SK-N-SH (cell line): ENCODE data around the gene TRIP13. TPM values are rescaled to one million over a fixed set of nuclear protein-coding genes. Genes with fewer than 3 reads are reported as not detected.
"Not testable (repeated sequence)": the region's sequence is repeated elsewhere in the genome, so short reads cannot be mapped to it uniquely, and the experiment has no call there.

Source experiments
- CTCF ChIA-PET: fragments of 300-600, 350-600 bp; formaldehyde crosslinking; extraction: SDS; loops from one replicate; lab custom pipeline; 2021; lab: Yijun Ruan, JAX
- POLR2A ChIA-PET: fragments of 350-600 bp; sonication (Branson Sonifier 250); formaldehyde crosslinking; extraction: SDS; loops from one replicate; lab custom pipeline; 2020; ENCODE audit warnings: antibody characterized with exemption, inconsistent platforms; lab: Yijun Ruan, JAX
- DNase-seq: peaks from one replicate; pipeline ENCODE4 v3.0.0; 2012
- H2AFZ ChIP-seq: fragments of 200-600 bp; sonication (generic); 2 replicates; pipeline ENCODE4 v1.8.1; 2016; ENCODE audit warnings: antibody characterized with exemption, mild to moderate bottlenecking, low read depth
- H3F3A ChIP-seq: fragments of 200-600 bp; sonication (generic); replicated peaks from 2 replicates; pipeline ENCODE3; 2016; ENCODE audit warnings: antibody characterized with exemption, mild to moderate bottlenecking; ENCODE audit not compliant: insufficient read depth
- H3K27ac ChIP-seq, 2 experiments: fragments of 200-500 bp in 1 of 2; fragments of 200-600 bp in 1 of 2; sonication (Bioruptor generic) in 1 of 2; sonication (generic), shearing (Covaris generic) in 1 of 2; 2 replicates each; pipeline versions ENCODE4 v1.5.1 to v1.6.1; 2014 to 2016; ENCODE audit warnings: low read depth in 2 of 2, inconsistent platforms in 1 of 2, low read length in 1 of 2, mild to moderate bottlenecking in 1 of 2, mixed read lengths in 1 of 2
- H3K27me3 ChIP-seq: fragments of 200-600 bp; sonication (generic), shearing (Covaris generic); 2 replicates; pipeline ENCODE4 v1.6.1; 2016; ENCODE audit warnings: mixed run types; ENCODE audit not compliant: insufficient read depth
- H3K36me3 ChIP-seq, 2 experiments: fragments of 200-500 bp in 1 of 2; fragments of 200-600 bp in 1 of 2; sonication (Bioruptor generic) in 1 of 2; sonication (generic) in 1 of 2; replicated peaks in 1 of 2; 2 replicates each; pipeline versions ENCODE3 to v1.5.1; 2014 to 2016; ENCODE audit warnings: low read length in 1 of 2, mild to moderate bottlenecking in 1 of 2; ENCODE audit not compliant: insufficient read depth in 2 of 2, control insufficient read depth in 1 of 2
- H3K4me1 ChIP-seq, 2 experiments: fragments of 200-500 bp in 1 of 2; fragments of 200-600 bp in 1 of 2; sonication (Bioruptor generic) in 1 of 2; sonication (generic), shearing (Covaris generic) in 1 of 2; 2 replicates each; pipeline versions ENCODE4 v1.5.1 to v1.6.1; 2014 to 2016; ENCODE audit warnings: low read depth in 1 of 2, low read length in 1 of 2, mixed run types in 1 of 2; ENCODE audit not compliant: insufficient read depth in 2 of 2, control insufficient read depth in 1 of 2
- H3K4me2 ChIP-seq: fragments of 200-600 bp; sonication (generic), shearing (Covaris generic); 2 replicates; pipeline ENCODE4 v1.6.1; 2017; ENCODE audit warnings: mixed run types
- H3K4me3 ChIP-seq, 2 experiments: fragments of 200-500 bp in 1 of 2; fragments of 200-600 bp in 1 of 2; sonication (Bioruptor generic) in 1 of 2; sonication (generic), shearing (Covaris generic) in 1 of 2; 2 replicates each; pipeline versions ENCODE4 v1.5.1 to v1.8.1; 2014 to 2016; ENCODE audit warnings: low read depth in 2 of 2, inconsistent platforms in 1 of 2, low read length in 1 of 2, mild to moderate bottlenecking in 1 of 2, mixed read lengths in 1 of 2, moderate library complexity in 1 of 2
- H3K79me2 ChIP-seq: fragments of 200-600 bp; sonication (generic); 2 replicates; pipeline ENCODE4 v1.8.1; 2017; ENCODE audit warnings: mild to moderate bottlenecking; ENCODE audit not compliant: insufficient read depth
- H3K9ac ChIP-seq: fragments of 200-600 bp; sonication (generic); 2 replicates; pipeline ENCODE4 v1.6.1; 2017; ENCODE audit warnings: mixed run types
- H3K9me2 ChIP-seq: fragments of 200-600 bp; sonication (generic); 2 replicates; pipeline ENCODE4 v1.6.1; 2017; ENCODE audit warnings: mixed run types
- H3K9me3 ChIP-seq: fragments of 200-600 bp; sonication (generic); 2 replicates; pipeline ENCODE4 v1.6.1; 2017; ENCODE audit warnings: mixed run types, mild to moderate bottlenecking, moderate library complexity
- H4K20me1 ChIP-seq: fragments of 200-600 bp; sonication (generic); 2 replicates; pipeline ENCODE4 v1.6.1; 2017; ENCODE audit warnings: mild to moderate bottlenecking, mixed run types; ENCODE audit not compliant: insufficient read depth
- EZH2phosphoT487 ChIP-seq: fragments of 200-600 bp; sonication (generic); IDR thresholded peaks from 2 replicates; pipeline ENCODE4 v1.6.1; 2017; ENCODE audit warnings: low read depth, mixed run types, mild to moderate bottlenecking, antibody characterized with exemption, moderate library complexity, borderline replicate concordance
- FOXJ3 ChIP-seq: sonication (generic); formaldehyde crosslinking; IDR thresholded peaks from 2 replicates; pipeline ENCODE4 v1.5.1; 2020; ENCODE audit warnings: mild to moderate bottlenecking, missing genetic modification reagents
- GATA2 ChIP-seq: sonication (generic); formaldehyde crosslinking; IDR thresholded peaks from 2 replicates; pipeline ENCODE4 v1.5.0; 2020; ENCODE audit warnings: mild to moderate bottlenecking, missing genetic modification reagents
- MXI1 ChIP-seq: IDR thresholded peaks from 2 replicates; pipeline ENCODE4 v1.6.1; 2012; ENCODE audit warnings: mild to moderate bottlenecking, low read depth, low read length, improper control_type of control experiment
- NFIC ChIP-seq: IDR thresholded peaks from 2 replicates; pipeline ENCODE4 v1.4.0; 2012; ENCODE audit warnings: borderline replicate concordance
- RCOR1 ChIP-seq: fragments of 150-350 bp; IDR thresholded peaks from 2 replicates; pipeline ENCODE4 v1.6.1; 2017; ENCODE audit warnings: antibody characterized with exemption, low read length
- RXRA ChIP-seq: IDR thresholded peaks from 2 replicates; pipeline ENCODE4 v1.4.0; 2012; ENCODE audit warnings: low read depth, mild to moderate bottlenecking, borderline replicate concordance
- SMC3 ChIP-seq: IDR thresholded peaks from 2 replicates; pipeline ENCODE4 v1.6.1; 2012; ENCODE audit warnings: low read depth, low read length, improper control_type of control experiment
- TCF12 ChIP-seq: IDR thresholded peaks from 2 replicates; pipeline ENCODE4 v1.4.0; 2012
- WGBS: methylation state at CpG from one replicate; pipeline ENCODE4 v1.1.6; 2017; ENCODE audit warnings: low lambda C conversion rate; 5-methylcytosine and 5-hydroxymethylcytosine counted together
- polyA plus RNA-seq, 3 experiments: library from polyadenylated mRNA; depleted of rRNA; stranded (reverse); fragments of >200 nt; gene quantifications; 2 replicates each; pipeline ENCODE4 v1.2.3, GENCODE V29; 2012
- TF ChIP-seq, protein P1 (sequence below): IDR thresholded peaks from 2 replicates; pipeline ENCODE4 v1.6.1; 2012; ENCODE audit warnings: mild to moderate bottlenecking, low read depth, low read length, moderate library complexity
- TF ChIP-seq, protein P2 (sequence below): fragments of 150-350 bp; IDR thresholded peaks from 2 replicates; pipeline ENCODE4 v1.6.1; 2017; ENCODE audit warnings: antibody characterized with exemption, low read length, low read depth, borderline replicate concordance

TRIP13 gene
- polyA plus RNA-seq, 1 of the 3 experiments (the other 2 are of a cell fraction) = 24.1 TPM

DNA sequence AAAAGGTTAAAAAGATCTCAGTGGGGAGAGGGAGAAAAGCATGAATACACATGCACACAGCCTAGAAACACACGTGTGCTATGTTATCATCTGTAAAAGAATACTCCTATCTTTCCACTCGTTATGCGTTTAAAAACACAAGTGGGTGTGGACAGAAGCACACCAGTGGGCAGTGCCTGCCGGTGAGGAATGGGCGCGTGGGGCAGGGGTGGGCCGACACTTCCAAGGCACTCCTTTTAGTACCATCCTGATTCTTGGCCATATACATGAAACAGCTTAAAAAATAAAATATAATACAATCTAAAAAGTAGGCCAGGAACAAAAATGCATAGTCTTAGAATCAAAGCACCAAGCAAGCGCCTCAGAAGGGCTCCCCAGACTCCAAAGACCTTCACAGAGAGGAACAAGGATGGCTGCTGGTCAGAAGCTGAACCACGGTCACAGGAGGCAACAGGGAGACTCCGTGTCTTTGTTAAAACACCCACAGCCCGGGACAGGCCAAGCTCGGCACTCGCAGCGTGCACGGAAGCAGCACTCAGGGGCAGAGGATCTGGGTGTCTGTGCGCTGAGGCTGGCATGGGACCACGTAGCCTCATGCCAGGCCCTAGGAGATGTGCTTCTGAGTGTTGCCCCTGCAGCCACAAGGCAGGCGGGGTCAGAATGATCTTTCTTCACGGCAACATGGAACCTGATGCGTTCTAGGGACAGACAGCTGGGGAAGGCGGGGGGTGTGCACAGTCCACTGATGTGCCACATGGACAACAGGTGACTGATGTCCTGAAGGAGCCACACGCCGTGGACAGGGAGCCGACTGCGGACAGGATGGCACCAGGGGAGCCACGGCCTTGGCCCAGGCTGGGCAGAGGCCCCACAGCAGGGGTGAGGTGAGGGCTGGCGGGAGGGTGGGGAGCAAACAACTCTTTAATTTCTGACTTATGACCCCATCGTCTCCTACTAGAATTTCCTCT lies 16.0 kb upstream of the TRIP13 start:
- Histone ChIP-seq H3K27me3 (no peaks in the 10 kb centered on the region), H3K27ac (no peak overlapping the region; a peak in 1 of 4 replicates), H4K20me1 (peaks cover 9% of the 10 kb centered on the region; the same call in 1 of the 2 replicates), H3K9ac (no peak overlapping the region), H3K9me3 (no peaks in the 10 kb centered on the region), H3F3A (no peaks in the 10 kb centered on the region), H3K9me2 (no peaks in the 10 kb centered on the region), H3K4me2 (no peak overlapping the region), H3K4me3 (no peak overlapping the region), H3K79me2 (peaks cover 11% of the 10 kb centered on the region; the same call in 1 of the 2 replicates), H3K4me1 (no peaks in the 10 kb centered on the region), H3K36me3 (peaks cover 13 to 66% of the 10 kb centered on the region in 2 experiments), H2AFZ (no peak overlapping the region)
- POLR2A ChIA-PET = no interaction called here
- TF ChIP-seq NFIC (no peak), FOXJ3 (no peak), RCOR1 (no peak), SMC3 (no peak), MXI1 (no peak)
- TF ChIP-seq, protein P1, sequence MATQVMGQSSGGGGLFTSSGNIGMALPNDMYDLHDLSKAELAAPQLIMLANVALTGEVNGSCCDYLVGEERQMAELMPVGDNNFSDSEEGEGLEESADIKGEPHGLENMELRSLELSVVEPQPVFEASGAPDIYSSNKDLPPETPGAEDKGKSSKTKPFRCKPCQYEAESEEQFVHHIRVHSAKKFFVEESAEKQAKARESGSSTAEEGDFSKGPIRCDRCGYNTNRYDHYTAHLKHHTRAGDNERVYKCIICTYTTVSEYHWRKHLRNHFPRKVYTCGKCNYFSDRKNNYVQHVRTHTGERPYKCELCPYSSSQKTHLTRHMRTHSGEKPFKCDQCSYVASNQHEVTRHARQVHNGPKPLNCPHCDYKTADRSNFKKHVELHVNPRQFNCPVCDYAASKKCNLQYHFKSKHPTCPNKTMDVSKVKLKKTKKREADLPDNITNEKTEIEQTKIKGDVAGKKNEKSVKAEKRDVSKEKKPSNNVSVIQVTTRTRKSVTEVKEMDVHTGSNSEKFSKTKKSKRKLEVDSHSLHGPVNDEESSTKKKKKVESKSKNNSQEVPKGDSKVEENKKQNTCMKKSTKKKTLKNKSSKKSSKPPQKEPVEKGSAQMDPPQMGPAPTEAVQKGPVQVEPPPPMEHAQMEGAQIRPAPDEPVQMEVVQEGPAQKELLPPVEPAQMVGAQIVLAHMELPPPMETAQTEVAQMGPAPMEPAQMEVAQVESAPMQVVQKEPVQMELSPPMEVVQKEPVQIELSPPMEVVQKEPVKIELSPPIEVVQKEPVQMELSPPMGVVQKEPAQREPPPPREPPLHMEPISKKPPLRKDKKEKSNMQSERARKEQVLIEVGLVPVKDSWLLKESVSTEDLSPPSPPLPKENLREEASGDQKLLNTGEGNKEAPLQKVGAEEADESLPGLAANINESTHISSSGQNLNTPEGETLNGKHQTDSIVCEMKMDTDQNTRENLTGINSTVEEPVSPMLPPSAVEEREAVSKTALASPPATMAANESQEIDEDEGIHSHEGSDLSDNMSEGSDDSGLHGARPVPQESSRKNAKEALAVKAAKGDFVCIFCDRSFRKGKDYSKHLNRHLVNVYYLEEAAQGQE = no peak
- CTCF ChIA-PET = interaction anchor here (1.2 kb wide), 1 partner anchor 205 kb away, joined by 3 read pairs; no protein-coding TSS in a partner anchor
- no peak for DNase-seq
- 96% methylated on average over 24 of the region's 28 CpGs for WGBS

DNA sequence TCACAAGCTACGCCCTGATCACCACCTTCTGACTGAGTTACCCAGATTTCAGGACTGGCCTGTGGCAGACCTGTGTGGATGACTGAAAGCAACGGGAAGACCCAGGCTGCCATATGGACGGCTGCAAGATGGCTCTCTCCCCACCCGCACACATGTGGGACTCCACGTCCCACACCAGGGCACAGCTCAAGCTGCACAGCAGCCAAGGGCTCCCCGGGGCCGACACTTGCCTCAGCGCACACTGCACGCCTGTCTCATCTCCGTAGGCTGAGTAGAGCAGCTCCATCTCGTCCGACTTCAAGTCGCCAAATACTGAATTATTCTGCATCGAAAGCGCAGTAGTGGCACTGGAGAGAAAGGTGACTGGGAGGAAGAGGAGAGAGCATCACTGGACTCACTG lies 14.6 kb upstream of the TRIP13 start:
- 97% methylated on average over 12 of the region's 15 CpGs for WGBS
- Histone ChIP-seq H3K36me3 (peaks cover 10 to 59% of the 10 kb centered on the region in 2 experiments), H3K27ac (no peak overlapping the region), H3K4me1 (no peaks in the 10 kb centered on the region), H3K9me3 (no peaks in the 10 kb centered on the region), H3K9ac (no peak overlapping the region), H3K79me2 (peaks cover 23% of the 10 kb centered on the region; the same call in 1 of the 2 replicates), H2AFZ (no peak overlapping the region), H3K27me3 (no peaks in the 10 kb centered on the region), H3K4me2 (no peak overlapping the region), H4K20me1 (peaks cover 23% of the 10 kb centered on the region; the same call in 1 of the 2 replicates), H3K4me3 (no peak overlapping the region), H3F3A (no peaks in the 10 kb centered on the region), H3K9me2 (no peaks in the 10 kb centered on the region)
- TF ChIP-seq, protein P2, sequence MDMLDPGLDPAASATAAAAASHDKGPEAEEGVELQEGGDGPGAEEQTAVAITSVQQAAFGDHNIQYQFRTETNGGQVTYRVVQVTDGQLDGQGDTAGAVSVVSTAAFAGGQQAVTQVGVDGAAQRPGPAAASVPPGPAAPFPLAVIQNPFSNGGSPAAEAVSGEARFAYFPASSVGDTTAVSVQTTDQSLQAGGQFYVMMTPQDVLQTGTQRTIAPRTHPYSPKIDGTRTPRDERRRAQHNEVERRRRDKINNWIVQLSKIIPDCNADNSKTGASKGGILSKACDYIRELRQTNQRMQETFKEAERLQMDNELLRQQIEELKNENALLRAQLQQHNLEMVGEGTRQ = no peak
- TF ChIP-seq FOXJ3 (no peak), EZH2phosphoT487 (no peak), GATA2 (CRISPR knock-in tag) (no peak), RXRA (no peak), TCF12 (no peak)
- CTCF ChIA-PET = no interaction called here
- POLR2A ChIA-PET = interaction anchor here (0.6 kb wide), 1 partner anchor 8 kb away, joined by 3 read pairs; no protein-coding TSS in a partner anchor
- DNase-seq = peak; percentile 23

DNA sequence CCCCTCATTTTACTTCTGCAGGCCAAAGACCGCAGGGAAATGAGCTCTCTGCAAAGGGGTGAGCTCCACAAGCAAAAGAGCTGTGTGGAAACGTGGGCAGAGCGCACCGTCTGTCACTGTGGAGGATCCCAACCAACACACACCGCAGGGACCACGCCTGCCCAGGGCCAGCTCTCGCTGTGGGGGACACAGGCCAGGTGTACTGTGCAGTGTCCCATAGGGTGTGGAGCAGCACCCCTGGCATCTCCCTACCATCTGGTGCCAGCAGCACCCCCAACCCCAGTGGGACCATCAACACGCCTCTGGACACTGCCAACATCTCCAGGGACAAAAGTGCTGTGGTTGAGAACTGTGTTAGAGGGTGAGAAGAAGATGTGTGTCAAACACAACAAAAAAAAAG lies 14.0 kb upstream of the TRIP13 start:
- H4K20me1 ChIP-seq = peaks cover 26% of the 10 kb centered on the region; the same call in 1 of the 2 replicates
- H2AFZ ChIP-seq, H3K9me2 ChIP-seq, CTCF ChIA-PET, H3K4me3 ChIP-seq, H3K4me1 ChIP-seq, H3K9me3 ChIP-seq, H3K27ac ChIP-seq, DNase-seq, H3K27me3 ChIP-seq, H3K9ac ChIP-seq, H3F3A ChIP-seq, H3K4me2 ChIP-seq, POLR2A ChIA-PET: not testable (repeated sequence)
- H3K36me3 ChIP-seq = peaks cover 15 to 58% of the 10 kb centered on the region in 2 experiments
- no CpG with 5 or more reads among the region's 8 CpGs for WGBS
- H3K79me2 ChIP-seq = peaks cover 29% of the 10 kb centered on the region; the same call in 1 of the 2 replicates
